HEK293 (cell line): ENCODE data around the gene CLEC2L.
A peak's percentile ranks its signal among the peaks of the same experiment; 100 is the strongest.

Source experiments
- CTCF ChIA-PET: fragments of 350-600 bp; formaldehyde crosslinking; extraction: SDS; loops from one replicate; lab custom pipeline; 2021; ENCODE audit warnings: antibody characterized with exemption; lab: Yijun Ruan, JAX
- POLR2A ChIA-PET: fragments of 300-600 bp; formaldehyde crosslinking; extraction: SDS; loops from one replicate; lab custom pipeline; 2020; ENCODE audit warnings: antibody characterized with exemption, inconsistent platforms; lab: Yijun Ruan, JAX
- H3K27ac ChIP-seq: fragments of 200-500 bp; sonication (Bioruptor generic); 2 replicates; pipeline ENCODE4 v1.5.1; 2014; ENCODE audit warnings: low read depth, low read length, control low read depth, inconsistent platforms; ENCODE audit errors: extremely low read depth
- H3K36me3 ChIP-seq, 2 experiments: fragments of 200-500 bp in 1 of 2; sonication (Bioruptor generic) in 1 of 2; 1 replicate in 1 of 2; 2 replicates in 1 of 2; pipeline ENCODE4 v1.5.1; 2014 to 2017; ENCODE audit warnings: inconsistent platforms in 2 of 2, low read length in 2 of 2; ENCODE audit not compliant: control insufficient read depth in 2 of 2, insufficient read depth in 1 of 2
- H3K4me1 ChIP-seq: fragments of 200-500 bp; sonication (Bioruptor generic); 2 replicates; pipeline ENCODE4 v1.5.1; 2014; ENCODE audit warnings: mild to moderate bottlenecking, low read length, inconsistent platforms; ENCODE audit not compliant: control insufficient read depth, insufficient read depth
- H3K4me3 ChIP-seq: 2 replicates; pipeline ENCODE4 v1.5.1; 2011; ENCODE audit warnings: low read depth, mild to moderate bottlenecking, control low read depth, low read length, moderate library complexity
- H3K9me3 ChIP-seq: fragments of 200-500 bp; sonication (Bioruptor generic); 2 replicates; pipeline ENCODE4 v1.5.1; 2014; ENCODE audit warnings: low read depth, low read length, inconsistent platforms; ENCODE audit not compliant: control insufficient read depth, insufficient read depth
- BCL11B ChIP-seq: fragments of 450-650 bp; formaldehyde crosslinking; IDR thresholded peaks from 2 replicates; pipeline ENCODE4 v1.5.1; 2016; ENCODE audit warnings: low read depth, missing biosample characterization, missing genetic modification characterization
- EGR2 ChIP-seq: fragments of 450-650 bp; formaldehyde crosslinking; IDR thresholded peaks from 2 replicates; pipeline ENCODE4 v1.5.1; 2016; ENCODE audit warnings: low read depth, missing biosample characterization, missing genetic modification characterization
- GFI1B ChIP-seq: fragments of 450-650 bp; formaldehyde crosslinking; IDR thresholded peaks from 2 replicates; pipeline ENCODE4 v1.5.1; 2016; ENCODE audit warnings: missing biosample characterization, missing genetic modification characterization
- GLI2 ChIP-seq: fragments of 450-650 bp; formaldehyde crosslinking; IDR thresholded peaks from 2 replicates; pipeline ENCODE4; 2017; ENCODE audit warnings: missing biosample characterization, missing genetic modification characterization, low read depth, borderline replicate concordance
- HOXD13 ChIP-seq: sonication (generic); formaldehyde crosslinking; IDR thresholded peaks from 2 replicates; pipeline ENCODE4 v1.8.0; 2022; ENCODE audit warnings: missing genetic modification reagents, borderline replicate concordance
- MYNN ChIP-seq: fragments of 450-650 bp; formaldehyde crosslinking; IDR thresholded peaks from 2 replicates; pipeline ENCODE4 v1.5.1; 2016; ENCODE audit warnings: missing biosample characterization, missing genetic modification characterization, borderline replicate concordance
- SP2 ChIP-seq: fragments of 450-650 bp; formaldehyde crosslinking; IDR thresholded peaks from 2 replicates; pipeline ENCODE4 v1.5.1; 2016; ENCODE audit warnings: missing biosample characterization, missing genetic modification characterization
- ZBTB17 ChIP-seq: fragments of 450-650 bp; formaldehyde crosslinking; IDR thresholded peaks from 2 replicates; pipeline ENCODE4 v1.5.1; 2016; ENCODE audit warnings: missing biosample characterization, missing genetic modification characterization
- ZBTB48 ChIP-seq: fragments of 450-650 bp; formaldehyde crosslinking; IDR thresholded peaks from 2 replicates; pipeline ENCODE4 v1.5.1; 2016; ENCODE audit warnings: missing biosample characterization, missing genetic modification characterization
- ZFHX2 ChIP-seq: fragments of 450-650 bp; formaldehyde crosslinking; conservative IDR thresholded peaks from 2 replicates; pipeline ENCODE4 v1.5.1; 2016; ENCODE audit warnings: missing biosample characterization, missing genetic modification characterization
- ZNF121 ChIP-seq: fragments of 450-650 bp; formaldehyde crosslinking; IDR thresholded peaks from 2 replicates; pipeline ENCODE4 v1.5.1; 2016; ENCODE audit warnings: missing biosample characterization, missing genetic modification characterization
- ZNF132 ChIP-seq: fragments of 450-650 bp; formaldehyde crosslinking; IDR thresholded peaks from 2 replicates; pipeline ENCODE4 v1.5.1; 2017; ENCODE audit warnings: missing biosample characterization, missing genetic modification characterization, borderline replicate concordance
- ZNF133 ChIP-seq: fragments of 450-650 bp; formaldehyde crosslinking; IDR thresholded peaks from 2 replicates; pipeline ENCODE4 v1.5.1; 2016; ENCODE audit warnings: missing biosample characterization, missing genetic modification characterization
- ZNF146 ChIP-seq: fragments of 450-650 bp; formaldehyde crosslinking; IDR thresholded peaks from 2 replicates; pipeline ENCODE4 v1.5.1; 2016; ENCODE audit warnings: missing biosample characterization, missing genetic modification characterization
- ZNF155 ChIP-seq: fragments of 450-650 bp; formaldehyde crosslinking; IDR thresholded peaks from 2 replicates; pipeline ENCODE4 v1.5.1; 2016; ENCODE audit warnings: missing biosample characterization, missing genetic modification characterization
- ZNF266 ChIP-seq: fragments of 450-650 bp; formaldehyde crosslinking; IDR thresholded peaks from 2 replicates; pipeline ENCODE4 v1.5.1; 2016; ENCODE audit warnings: missing biosample characterization, missing genetic modification characterization, low read depth
- ZNF292 ChIP-seq: fragments of 450-650 bp; formaldehyde crosslinking; IDR thresholded peaks from 2 replicates; pipeline ENCODE4 v1.5.1; 2016; ENCODE audit warnings: low read depth, missing biosample characterization, missing genetic modification characterization, borderline replicate concordance
- ZNF302 ChIP-seq: fragments of 450-650 bp; formaldehyde crosslinking; IDR thresholded peaks from 2 replicates; pipeline ENCODE4 v1.5.1; 2016; ENCODE audit warnings: missing biosample characterization, missing genetic modification characterization, low read depth
- ZNF510 ChIP-seq: fragments of 450-650 bp; formaldehyde crosslinking; IDR thresholded peaks from 2 replicates; pipeline ENCODE4 v1.5.1; 2018; ENCODE audit warnings: mild to moderate bottlenecking, missing genetic modification characterization, missing biosample characterization; ENCODE audit not compliant: insufficient replicate concordance
- ZNF521 ChIP-seq: fragments of 450-650 bp; formaldehyde crosslinking; IDR thresholded peaks from 2 replicates; pipeline ENCODE4 v1.5.1; 2017; ENCODE audit warnings: missing biosample characterization, mild to moderate bottlenecking, missing genetic modification characterization
- ZNF558 ChIP-seq: fragments of 450-650 bp; formaldehyde crosslinking; IDR thresholded peaks from 2 replicates; pipeline ENCODE4 v1.5.1; 2016; ENCODE audit warnings: missing biosample characterization, missing genetic modification characterization
- ZNF560 ChIP-seq: fragments of 450-650 bp; formaldehyde crosslinking; IDR thresholded peaks from 2 replicates; pipeline ENCODE4 v1.5.1; 2017; ENCODE audit warnings: missing biosample characterization, missing genetic modification characterization, borderline replicate concordance
- ZNF561 ChIP-seq: fragments of 450-650 bp; IDR thresholded peaks from 2 replicates; pipeline ENCODE4 v1.5.1; 2018; ENCODE audit warnings: missing biosample characterization, missing genetic modification characterization, borderline replicate concordance
- ZNF629 ChIP-seq: fragments of 450-650 bp; formaldehyde crosslinking; IDR thresholded peaks from 2 replicates; pipeline ENCODE4 v1.5.1; 2017; ENCODE audit warnings: missing biosample characterization, missing genetic modification characterization
- ZNF791 ChIP-seq: fragments of 450-650 bp; formaldehyde crosslinking; IDR thresholded peaks from 2 replicates; pipeline ENCODE4 v1.5.1; 2016; ENCODE audit warnings: missing biosample characterization, missing genetic modification characterization
- TF ChIP-seq, protein P1 (sequence below): fragments of 450-650 bp; formaldehyde crosslinking; IDR thresholded peaks from 2 replicates; pipeline ENCODE4 v1.5.0; 2017; ENCODE audit warnings: missing biosample characterization, missing genetic modification characterization, borderline replicate concordance
- TF ChIP-seq, protein P2 (sequence below): fragments of 450-650 bp; formaldehyde crosslinking; IDR thresholded peaks from 2 replicates; pipeline ENCODE4 v1.5.1; 2017; ENCODE audit warnings: missing biosample characterization, missing genetic modification characterization

Gene CLEC2L

DNA sequence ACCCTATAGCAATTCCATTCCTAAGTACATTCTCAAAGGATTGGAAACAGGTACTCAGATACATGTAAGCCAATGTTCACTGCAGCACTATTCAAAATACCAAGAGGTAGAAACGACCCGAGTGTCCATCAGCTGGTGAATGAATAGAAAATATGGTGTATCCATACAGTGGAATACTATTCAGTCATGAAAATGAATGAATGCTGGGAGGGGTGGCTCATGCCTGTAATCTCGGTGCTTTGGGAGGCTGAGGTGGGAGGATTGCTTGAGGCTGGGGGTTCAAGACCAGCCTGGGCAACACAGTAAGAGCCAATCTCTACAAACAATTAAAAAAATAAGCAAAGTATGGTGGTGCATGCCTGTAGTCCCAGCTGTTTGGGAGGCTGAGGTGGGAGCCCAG lies 62.8 kb downstream of the CLEC2L start:
- H3K9me3 ChIP-seq: no peaks in the 10 kb centered on the region
- no peak overlapping the region for H3K4me3 ChIP-seq
- ChIA-PET POLR2A (no interaction called here), CTCF (interaction anchor here (0.6 to 3.6 kb wide), 3 partner anchors 10 to 754 kb away, joined by 3 to 16 read pairs (median 3); no protein-coding TSS in a partner anchor)
- no peaks in the 10 kb centered on the region; the same call in 1 of the 2 replicates for H3K4me1 ChIP-seq
- TF ChIP-seq ZNF560 (tag by site-specific recombination): no peak
- peak; percentile 94 for TF ChIP-seq ZNF146 (tag by site-specific recombination)
- no peak overlapping the region for H3K27ac ChIP-seq
- peaks cover 0 to 64% of the 10 kb centered on the region in 2 experiments; a peak in 2 of 3 replicates for H3K36me3 ChIP-seq

DNA sequence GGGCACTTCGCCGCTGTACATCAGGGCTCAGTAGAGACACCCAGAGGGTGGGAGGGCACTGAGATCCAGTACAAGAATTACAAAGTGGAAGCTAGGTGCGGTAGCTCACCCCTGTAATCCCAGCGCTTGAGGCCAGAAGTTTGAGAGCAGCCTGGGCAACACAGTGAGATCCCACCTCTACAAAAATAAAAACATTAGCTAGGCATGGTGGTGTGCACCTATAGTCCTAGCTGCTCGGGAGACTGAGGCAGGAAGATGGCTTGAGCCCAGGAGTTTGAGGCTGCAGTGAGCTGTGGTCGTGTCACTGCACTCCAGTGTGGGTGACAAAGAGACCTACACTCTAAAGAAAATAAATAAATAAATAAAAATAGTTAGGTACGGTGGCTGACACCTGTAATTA lies 64.0 kb downstream of the CLEC2L start:
- ChIA-PET POLR2A (no interaction called here), CTCF (interaction anchor here (1.1 to 3.6 kb wide), 2 partner anchors 15 to 418 kb away, joined by 3 to 16 read pairs; no protein-coding TSS in a partner anchor)
- TF ChIP-seq ZBTB17 (no peak), ZNF121 (tag by site-specific recombination) (peak; percentile 60; the same call in 1 of the 2 replicates)
- H3K4me3 ChIP-seq: no peak overlapping the region
- peaks cover 6% of the 10 kb centered on the region for H3K4me1 ChIP-seq
- H3K27ac ChIP-seq: no peak overlapping the region
- peaks cover 0 to 57% of the 10 kb centered on the region in 2 experiments; a peak in 2 of 3 replicates for H3K36me3 ChIP-seq
- H3K9me3 ChIP-seq: no peaks in the 10 kb centered on the region

DNA sequence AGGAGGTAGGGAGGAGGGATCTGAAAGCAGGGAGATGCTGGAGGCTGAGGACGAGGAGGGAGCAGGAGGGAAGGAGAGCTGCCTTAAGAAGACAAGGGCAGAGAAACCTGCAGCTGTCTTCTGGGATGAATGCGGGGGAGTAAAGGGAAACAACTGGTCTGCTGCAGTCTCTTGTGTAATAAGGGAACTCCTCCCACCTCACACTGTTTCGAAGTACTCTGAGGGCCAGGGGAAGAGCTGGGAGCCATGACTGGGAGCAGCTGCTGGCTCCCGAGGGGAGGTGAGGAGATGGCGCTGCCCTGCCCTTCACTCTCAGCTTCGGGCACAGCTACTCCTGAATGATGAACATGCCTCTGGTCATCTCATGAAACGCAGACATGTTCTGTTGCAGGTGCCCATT lies 65.1 kb downstream of the CLEC2L start:
- Histone ChIP-seq H3K9me3 (no peaks in the 10 kb centered on the region), H3K4me1 (peaks cover 6% of the 10 kb centered on the region), H3K4me3 (no peak overlapping the region), H3K27ac (no peak overlapping the region), H3K36me3 (peaks cover 0 to 52% of the 10 kb centered on the region in 2 experiments; a peak in 2 of 3 replicates)
- POLR2A ChIA-PET: no interaction called here
- CTCF ChIA-PET: interaction anchor here (0.6 to 1.8 kb wide), 4 partner anchors 14 to 417 kb away, joined by 3 to 12 read pairs (median 3); no protein-coding TSS in a partner anchor
- no peak for TF ChIP-seq ZNF302 (tag by site-specific recombination)
- TF ChIP-seq ZFHX2: peak; percentile 24
- TF ChIP-seq, protein P1, sequence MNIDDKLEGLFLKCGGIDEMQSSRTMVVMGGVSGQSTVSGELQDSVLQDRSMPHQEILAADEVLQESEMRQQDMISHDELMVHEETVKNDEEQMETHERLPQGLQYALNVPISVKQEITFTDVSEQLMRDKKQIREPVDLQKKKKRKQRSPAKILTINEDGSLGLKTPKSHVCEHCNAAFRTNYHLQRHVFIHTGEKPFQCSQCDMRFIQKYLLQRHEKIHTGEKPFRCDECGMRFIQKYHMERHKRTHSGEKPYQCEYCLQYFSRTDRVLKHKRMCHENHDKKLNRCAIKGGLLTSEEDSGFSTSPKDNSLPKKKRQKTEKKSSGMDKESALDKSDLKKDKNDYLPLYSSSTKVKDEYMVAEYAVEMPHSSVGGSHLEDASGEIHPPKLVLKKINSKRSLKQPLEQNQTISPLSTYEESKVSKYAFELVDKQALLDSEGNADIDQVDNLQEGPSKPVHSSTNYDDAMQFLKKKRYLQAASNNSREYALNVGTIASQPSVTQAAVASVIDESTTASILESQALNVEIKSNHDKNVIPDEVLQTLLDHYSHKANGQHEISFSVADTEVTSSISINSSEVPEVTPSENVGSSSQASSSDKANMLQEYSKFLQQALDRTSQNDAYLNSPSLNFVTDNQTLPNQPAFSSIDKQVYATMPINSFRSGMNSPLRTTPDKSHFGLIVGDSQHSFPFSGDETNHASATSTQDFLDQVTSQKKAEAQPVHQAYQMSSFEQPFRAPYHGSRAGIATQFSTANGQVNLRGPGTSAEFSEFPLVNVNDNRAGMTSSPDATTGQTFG: no peak
- TF ChIP-seq EGR2: peak; percentile 17; the same call in 1 of the 2 replicates
- no peak for TF ChIP-seq ZBTB48
- no peak for TF ChIP-seq BCL11B (tag by site-specific recombination)

DNA sequence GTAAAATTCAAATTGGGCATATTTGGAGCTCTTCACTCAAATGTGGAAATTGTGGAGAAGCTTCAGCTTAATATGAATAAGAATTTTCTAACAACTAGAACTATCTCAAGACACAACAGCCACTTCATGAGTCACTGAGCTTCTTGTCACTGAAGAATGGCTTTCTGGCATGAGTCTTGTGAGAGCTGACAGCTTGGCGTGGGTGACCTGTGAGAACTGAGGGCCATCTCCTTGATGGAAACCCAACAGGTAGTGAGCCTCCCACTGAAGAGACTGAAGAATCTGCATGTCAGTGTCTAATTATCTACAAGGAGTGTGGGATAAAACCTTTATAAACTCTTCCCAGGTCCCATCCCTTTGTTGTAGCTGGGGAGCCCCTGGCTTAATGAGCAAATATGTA lies 66.0 kb downstream of the CLEC2L start:
- peaks cover 6% of the 10 kb centered on the region for H3K4me1 ChIP-seq
- peaks cover 0 to 52% of the 10 kb centered on the region in 2 experiments; a peak in 2 of 3 replicates for H3K36me3 ChIP-seq
- no peak overlapping the region for H3K4me3 ChIP-seq
- TF ChIP-seq ZNF629 (tag by site-specific recombination): no peak
- TF ChIP-seq, protein P2, sequence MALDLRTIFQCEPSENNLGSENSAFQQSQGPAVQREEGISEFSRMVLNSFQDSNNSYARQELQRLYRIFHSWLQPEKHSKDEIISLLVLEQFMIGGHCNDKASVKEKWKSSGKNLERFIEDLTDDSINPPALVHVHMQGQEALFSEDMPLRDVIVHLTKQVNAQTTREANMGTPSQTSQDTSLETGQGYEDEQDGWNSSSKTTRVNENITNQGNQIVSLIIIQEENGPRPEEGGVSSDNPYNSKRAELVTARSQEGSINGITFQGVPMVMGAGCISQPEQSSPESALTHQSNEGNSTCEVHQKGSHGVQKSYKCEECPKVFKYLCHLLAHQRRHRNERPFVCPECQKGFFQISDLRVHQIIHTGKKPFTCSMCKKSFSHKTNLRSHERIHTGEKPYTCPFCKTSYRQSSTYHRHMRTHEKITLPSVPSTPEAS (tag by site-specific recombination): no peak
- TF ChIP-seq ZNF791: no peak
- no peak for TF ChIP-seq ZNF561 (tag by site-specific recombination)
- no peak for TF ChIP-seq ZNF132 (tag by site-specific recombination)
- no peak for TF ChIP-seq HOXD13 (CRISPR knock-in tag)
- TF ChIP-seq ZNF292 (tag by site-specific recombination): no peak
- TF ChIP-seq ZNF521: no peak
- TF ChIP-seq ZNF558 (tag by site-specific recombination): no peak
- no peak for TF ChIP-seq MYNN (tag by site-specific recombination)
- no peak for TF ChIP-seq SP2 (tag by site-specific recombination)
- no peak for TF ChIP-seq GLI2 (tag by site-specific recombination)
- no peak for TF ChIP-seq ZNF155
- TF ChIP-seq ZBTB48: no peak
- no peak for TF ChIP-seq ZNF266 (tag by site-specific recombination)
- TF ChIP-seq ZNF133 (tag by site-specific recombination): no peak
- no peak for TF ChIP-seq ZNF510 (tag by site-specific recombination)
- TF ChIP-seq GFI1B (tag by site-specific recombination): no peak
- no peak for TF ChIP-seq ZNF146 (tag by site-specific recombination)
- POLR2A ChIA-PET: no interaction called here
- no peak overlapping the region for H3K27ac ChIP-seq
- CTCF ChIA-PET: interaction anchor here (0.7 to 1.8 kb wide), 4 partner anchors 13 to 398 kb away, joined by 3 to 12 read pairs (median 4); no protein-coding TSS in a partner anchor
- H3K9me3 ChIP-seq: no peaks in the 10 kb centered on the region
